ENCODE results near the gene CLIC1. TPM values are rescaled to one million over a fixed set of nuclear protein-coding genes. Genes with fewer than 3 reads are reported as not detected.

The CLIC1 gene
- total and polyA plus RNA-seq, 8 donors, result 226 to 465 (median 265) TPM

DNA sequence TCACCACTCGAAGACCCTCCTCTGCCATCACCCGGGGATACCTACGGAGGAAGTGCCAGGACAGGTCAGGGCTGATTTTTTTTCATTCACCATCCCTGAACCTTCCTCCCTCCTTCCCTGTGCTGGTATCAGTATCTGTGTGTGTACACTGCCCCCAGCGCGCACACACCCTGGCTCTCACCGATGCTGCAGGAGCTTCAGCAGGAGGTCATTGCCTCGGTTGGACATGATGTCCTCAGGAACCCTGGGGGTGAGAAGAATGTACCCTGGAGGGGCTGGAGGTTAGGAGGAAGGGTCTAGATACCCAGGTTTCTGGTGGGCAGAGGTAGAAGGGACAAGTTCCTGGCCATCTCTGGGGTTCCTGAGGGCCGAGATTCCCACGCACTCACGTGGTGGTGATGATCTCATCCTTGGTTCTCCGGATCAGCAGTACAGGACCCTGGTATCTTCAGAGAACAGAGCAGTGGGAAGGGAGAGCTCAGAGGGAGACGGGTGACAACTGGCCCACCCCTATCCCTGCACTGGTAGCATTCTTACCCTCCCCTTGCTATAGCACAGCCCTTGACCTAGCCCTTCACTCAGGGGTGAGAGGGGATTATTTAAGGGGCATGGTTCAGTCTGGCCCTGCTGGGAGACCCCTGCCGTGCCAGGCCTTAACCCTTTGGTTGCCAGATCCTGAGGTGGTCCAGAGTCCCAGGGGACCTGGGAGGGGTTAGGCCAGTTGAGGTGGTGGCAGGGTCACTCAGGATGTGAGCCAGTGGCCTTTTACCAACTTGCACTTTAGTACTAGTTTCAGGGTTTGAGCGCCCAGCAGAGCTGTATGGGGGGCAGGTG is 48.3 kb downstream of the CLIC1 start:
- Histone ChIP-seq H3K4me3 (no peak overlapping the region), H3K36me3 (peaks cover 0 to 91% of the 10 kb centered on the region in 2 donors), H3K9me3 (no peaks in the 10 kb centered on the region), H3K4me1 (peaks cover 0 to 4% of the 10 kb centered on the region in 2 donors), H3K27me3 (no peaks in the 10 kb centered on the region), H3K27ac (no peak overlapping the region)
- TF ChIP-seq, protein P1, sequence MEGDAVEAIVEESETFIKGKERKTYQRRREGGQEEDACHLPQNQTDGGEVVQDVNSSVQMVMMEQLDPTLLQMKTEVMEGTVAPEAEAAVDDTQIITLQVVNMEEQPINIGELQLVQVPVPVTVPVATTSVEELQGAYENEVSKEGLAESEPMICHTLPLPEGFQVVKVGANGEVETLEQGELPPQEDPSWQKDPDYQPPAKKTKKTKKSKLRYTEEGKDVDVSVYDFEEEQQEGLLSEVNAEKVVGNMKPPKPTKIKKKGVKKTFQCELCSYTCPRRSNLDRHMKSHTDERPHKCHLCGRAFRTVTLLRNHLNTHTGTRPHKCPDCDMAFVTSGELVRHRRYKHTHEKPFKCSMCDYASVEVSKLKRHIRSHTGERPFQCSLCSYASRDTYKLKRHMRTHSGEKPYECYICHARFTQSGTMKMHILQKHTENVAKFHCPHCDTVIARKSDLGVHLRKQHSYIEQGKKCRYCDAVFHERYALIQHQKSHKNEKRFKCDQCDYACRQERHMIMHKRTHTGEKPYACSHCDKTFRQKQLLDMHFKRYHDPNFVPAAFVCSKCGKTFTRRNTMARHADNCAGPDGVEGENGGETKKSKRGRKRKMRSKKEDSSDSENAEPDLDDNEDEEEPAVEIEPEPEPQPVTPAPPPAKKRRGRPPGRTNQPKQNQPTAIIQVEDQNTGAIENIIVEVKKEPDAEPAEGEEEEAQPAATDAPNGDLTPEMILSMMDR (IDR thresholded peaks at IDR 0.05), result no peak
- intact Hi-C loops (cut with DNase I), result no loop called here
- ATAC-seq, result no peak
- no peak for DNase-seq

DNA sequence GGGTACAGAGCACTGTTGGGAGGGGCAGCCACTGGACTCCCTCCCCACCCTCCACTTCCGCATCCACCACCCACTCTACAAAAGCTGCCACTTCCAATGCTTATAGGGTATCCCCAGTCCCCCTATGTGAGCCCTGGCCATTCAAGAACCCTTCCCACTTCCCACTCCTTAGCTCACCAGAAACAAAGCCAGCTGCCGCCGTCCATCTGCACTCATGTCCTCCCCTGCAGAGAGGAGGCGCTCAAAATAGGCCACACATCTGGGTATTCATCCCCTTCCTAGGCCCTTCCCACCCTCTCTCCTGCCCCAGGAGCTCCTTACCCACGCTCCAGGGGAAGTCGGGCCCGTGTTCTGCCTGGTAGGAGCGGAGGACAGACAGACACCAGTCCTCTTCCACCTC is 49.0 kb downstream of the CLIC1 start:
- ATAC-seq (no peak), DNase-seq (no peak)
- intact Hi-C loops (cut with DNase I), result no loop called here
- H3K27ac ChIP-seq, result no peak overlapping the region
- H3K9me3 ChIP-seq, result no peaks in the 10 kb centered on the region
- TF ChIP-seq, protein P1 (IDR thresholded peaks at IDR 0.05), result no peak
- H3K36me3 ChIP-seq, result peaks cover 0 to 84% of the 10 kb centered on the region in 2 donors
- no peak overlapping the region for H3K4me3 ChIP-seq
- H3K4me1 ChIP-seq, result peaks cover 0 to 6% of the 10 kb centered on the region in 2 donors
- no peaks in the 10 kb centered on the region for H3K27me3 ChIP-seq

DNA sequence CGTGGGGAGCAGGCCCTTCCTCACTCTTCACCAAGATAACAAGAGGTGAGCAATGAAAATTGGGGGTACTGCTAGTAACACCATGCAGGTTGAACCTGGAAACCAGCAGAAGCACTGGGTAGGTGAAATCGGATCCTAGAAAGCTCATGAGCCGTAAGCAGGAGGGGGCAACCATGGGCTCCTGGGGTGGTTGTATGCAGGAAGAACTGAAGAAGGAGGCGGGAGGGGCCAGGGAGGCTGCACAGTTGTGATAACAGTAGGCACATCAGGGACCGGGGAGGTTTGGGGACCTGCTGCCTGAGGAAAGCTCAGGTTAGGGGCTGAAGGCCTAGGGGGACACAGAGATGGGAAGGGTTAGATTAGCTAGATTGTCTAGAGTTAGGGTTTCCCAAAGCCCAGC is 49.8 kb downstream of the CLIC1 start:
- TF ChIP-seq, protein P1 (IDR thresholded peaks at IDR 0.05), result no peak
- H3K9me3 ChIP-seq, result no peaks in the 10 kb centered on the region
- intact Hi-C loops (cut with DNase I), result no loop called here
- peaks cover 0 to 75% of the 10 kb centered on the region in 2 donors for H3K36me3 ChIP-seq
- ATAC-seq, result no peak
- no peak overlapping the region for H3K4me3 ChIP-seq
- H3K27ac ChIP-seq, result no peak overlapping the region
- H3K4me1 ChIP-seq, result peaks cover 0 to 11% of the 10 kb centered on the region in 2 donors
- DNase-seq, result no peak
- H3K27me3 ChIP-seq, result no peaks in the 10 kb centered on the region

DNA sequence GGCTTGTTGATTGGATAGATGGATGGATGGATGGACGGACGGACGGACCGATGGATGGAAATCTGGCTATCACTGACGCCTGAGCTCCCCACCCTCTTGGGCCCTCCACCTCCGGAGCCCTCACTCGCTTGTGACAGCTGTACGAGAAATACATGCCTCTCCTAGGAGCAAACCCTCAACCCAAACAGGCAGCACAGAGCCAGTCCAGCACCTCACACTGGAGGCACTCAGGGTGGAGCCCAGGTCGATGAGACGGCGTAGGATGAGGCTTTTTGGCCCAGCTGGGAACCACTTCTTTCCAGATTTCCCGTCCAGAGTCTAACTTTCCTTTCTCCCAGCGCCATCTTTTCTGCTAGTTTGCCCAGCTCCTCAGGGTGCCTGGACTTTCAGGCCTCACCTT is 52.7 kb downstream of the CLIC1 start:
- intact Hi-C loops (cut with DNase I), result no loop called here
- DNase-seq, result no peak
- H3K27me3 ChIP-seq, result no peaks in the 10 kb centered on the region
- no peak overlapping the region for H3K27ac ChIP-seq
- no peak for ATAC-seq
- H3K4me1 ChIP-seq, result peaks cover 5 to 24% of the 10 kb centered on the region in 2 donors
- H3K9me3 ChIP-seq, result no peaks in the 10 kb centered on the region
- TF ChIP-seq, protein P1 (IDR thresholded peaks at IDR 0.05), result no peak
- no peak overlapping the region for H3K4me3 ChIP-seq
- peaks cover 0 to 46% of the 10 kb centered on the region in 2 donors for H3K36me3 ChIP-seq

DNA sequence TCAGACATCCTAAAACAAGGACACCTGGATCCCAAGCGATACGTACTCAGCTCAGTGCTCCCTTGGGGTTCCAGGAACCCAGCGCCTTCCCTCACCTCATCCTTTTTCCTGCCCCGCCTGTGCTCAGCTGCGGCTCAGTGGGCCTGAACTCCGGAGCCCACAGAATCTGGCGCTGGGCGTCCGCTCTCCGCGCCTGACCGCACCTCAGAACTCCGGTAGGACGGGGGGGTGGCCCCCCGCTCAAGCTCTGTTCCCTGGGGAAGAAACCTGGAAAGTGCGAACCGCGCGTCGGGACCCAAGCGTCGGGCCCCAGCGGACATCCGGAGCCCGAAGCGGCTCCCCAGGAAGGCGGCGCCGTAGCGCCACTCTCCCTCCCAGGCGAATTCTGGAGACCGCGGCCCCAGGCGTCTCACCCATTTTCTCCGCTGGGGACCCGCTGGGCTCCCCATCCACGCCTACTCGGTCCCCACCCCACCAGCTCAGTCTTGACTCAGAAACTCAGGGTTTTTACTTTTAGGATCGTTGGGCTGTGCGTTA is 55.1 kb downstream of the CLIC1 start:
- H3K4me1 ChIP-seq, result peaks cover 5 to 24% of the 10 kb centered on the region in 2 donors
- H3K36me3 ChIP-seq, result peaks cover 0 to 23% of the 10 kb centered on the region in 2 donors
- H3K4me3 ChIP-seq, result peak overlapping the region; percentile 38 to 50
- TF ChIP-seq, protein P1 (IDR thresholded peaks at IDR 0.05), result no peak
- intact Hi-C loops (cut with DNase I), result no loop called here
- ATAC-seq, result peak; percentile 68
- no peaks in the 10 kb centered on the region for H3K27me3 ChIP-seq
- H3K9me3 ChIP-seq, result no peaks in the 10 kb centered on the region
- peak overlapping the region; percentile 60 to 82 for H3K27ac ChIP-seq
- DNase-seq, result peak in 2 of 4 donors; percentile 53 to 92

Data from left lung (tissue), 10 donors.